HepG2 (cell line): ENCODE measurements around the gene SHC3.

Experiments used
- CERS6 ChIP-seq: sonication (generic); formaldehyde crosslinking; IDR thresholded peaks from 2 replicates; pipeline ENCODE4 v1.5.0; 2020; ENCODE audit warnings: missing genetic modification reagents
- EZH2 ChIP-seq: conservative IDR thresholded peaks from 2 replicates; pipeline ENCODE4 v1.6.1; 2012; ENCODE audit warnings: mild to moderate bottlenecking, low read depth, low read length, moderate library complexity
- KAT2B ChIP-seq: fragments of 150-350 bp; IDR thresholded peaks from 2 replicates; pipeline ENCODE4 v1.6.1; 2014; ENCODE audit warnings: low read depth, low read length, borderline replicate concordance
- MAFK ChIP-seq, 2 experiments: IDR thresholded peaks in 1 of 2; conservative IDR thresholded peaks in 1 of 2; 2 replicates each; pipeline ENCODE4 v1.6.1; 2011; ENCODE audit warnings: improper control_type of control experiment in 2 of 2, low read length in 2 of 2
- PATZ1 ChIP-seq: sonication (generic); formaldehyde crosslinking; IDR thresholded peaks from 2 replicates; pipeline ENCODE4 v1.4.0; 2020; ENCODE audit warnings: missing genetic modification reagents
- TAF1 ChIP-seq: sonication (generic); formaldehyde crosslinking; IDR thresholded peaks from 2 replicates; pipeline ENCODE4 v1.4.0; 2020; ENCODE audit warnings: missing genetic modification reagents
- ZNF350 ChIP-seq: sonication (generic); formaldehyde crosslinking; IDR thresholded peaks from 2 replicates; pipeline ENCODE4 v1.4.0; 2020; ENCODE audit warnings: mild to moderate bottlenecking, low read depth, missing genetic modification reagents, borderline replicate concordance
- ZNF441 ChIP-seq: sonication (generic); formaldehyde crosslinking; IDR thresholded peaks from 2 replicates; pipeline ENCODE4 v1.7.0; 2021; ENCODE audit warnings: missing genetic modification reagents, borderline replicate concordance
- ZSCAN29 ChIP-seq: sonication (generic); formaldehyde crosslinking; conservative IDR thresholded peaks from 2 replicates; pipeline ENCODE4 v1.4.0; 2020; ENCODE audit warnings: mild to moderate bottlenecking, missing genetic modification reagents

- TF ChIP-seq ZSCAN29 (CRISPR knock-in tag) = no peak
- no peak for TF ChIP-seq CERS6
- no peak for TF ChIP-seq TAF1 (CRISPR knock-in tag)
- no peak for TF ChIP-seq ZNF350
- TF ChIP-seq ZNF441 (CRISPR knock-in tag) = no peak
- no peak for TF ChIP-seq KAT2B
- TF ChIP-seq EZH2 = no peak
- TF ChIP-seq MAFK (conservative IDR thresholded peaks at IDR 0.05 in 1 of 2, IDR thresholded peaks at IDR 0.05 in 1 of 2; ENCODE audit: low read length in 2 of 2) = no peak
- TF ChIP-seq PATZ1 (CRISPR knock-in tag) = no peak
Observed at GRCh38 chr9:89195131-89195797, 16.6 kb upstream of the SHC3 start.
